Mammary epithelial cell (primary cell): ENCODE measurements around the gene ANTXR1.

ENCODE experiments used
- CTCF ChIP-seq, 2 donors: IDR thresholded peaks in 1 of 2; conservative IDR thresholded peaks in 1 of 2; 2 replicates each; pipeline ENCODE4 v1.5.1; 2011 to 2012; ENCODE audit warnings: inconsistent platforms in 2 of 2, low read length in 2 of 2, mild to moderate bottlenecking in 2 of 2, control low read depth in 1 of 2, low read depth in 1 of 2; ENCODE audit not compliant: insufficient read depth in 1 of 2; ENCODE audit errors: extremely low read depth in 1 of 2
- EZH2 ChIP-seq: IDR thresholded peaks from 2 replicates; pipeline ENCODE4 v1.6.1; 2012; ENCODE audit warnings: low read length, inconsistent platforms, borderline replicate concordance

DNA sequence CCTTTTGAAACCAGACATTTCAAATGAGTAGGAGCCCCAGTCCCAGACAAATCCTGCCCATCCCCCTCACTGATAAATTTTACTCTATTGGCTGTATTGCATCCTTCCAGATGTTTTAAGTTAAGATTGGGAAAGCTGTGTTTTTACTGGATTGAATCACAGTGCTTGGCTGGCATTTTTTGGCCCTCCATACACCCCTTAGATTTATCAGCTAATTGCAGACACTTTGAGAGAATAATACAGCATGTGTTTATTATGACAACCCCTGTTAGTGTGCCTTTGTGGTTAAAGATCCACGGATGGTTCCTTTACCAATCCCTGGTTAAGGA is 74.9 kb downstream of the ANTXR1 start:
- TF ChIP-seq CTCF (conservative IDR thresholded peaks at IDR 0.05 in 1 of 2, IDR thresholded peaks at IDR 0.05 in 1 of 2; ENCODE audit: extremely low read depth in 1 of 2, insufficient read depth in 1 of 2, low read depth in 1 of 2, low read length in 2 of 2) (no peak), EZH2 (no peak)
